K562 (cell line): ENCODE data around the gene CYSTM1. TPM values are rescaled to one million over a fixed set of nuclear protein-coding genes. Genes with fewer than 3 reads are reported as not detected.

Experiments
- ARID4B ChIP-seq: sonication (generic); formaldehyde crosslinking; IDR thresholded peaks from 2 replicates; pipeline ENCODE4 v1.8.0; 2022; ENCODE audit warnings: mild to moderate bottlenecking, missing genetic modification reagents
- DPF2 ChIP-seq: fragments of 450-650 bp; IDR thresholded peaks from 2 replicates; pipeline ENCODE4 v1.6.1; 2016
- EZH2 ChIP-seq: IDR thresholded peaks from 2 replicates; pipeline ENCODE4 v1.6.1; 2012; ENCODE audit warnings: low read depth, mild to moderate bottlenecking, inconsistent platforms, low read length, borderline replicate concordance
- MYNN ChIP-seq, 2 experiments: sonication (generic); formaldehyde crosslinking in 1 of 2; IDR thresholded peaks; 2 replicates each; pipeline versions ENCODE4 v1.5.0 to v1.6.1; 2016 to 2020; ENCODE audit warnings: antibody characterized with exemption in 1 of 2, missing genetic modification reagents in 1 of 2
- RFX5 ChIP-seq: IDR thresholded peaks from 2 replicates; pipeline ENCODE4 v1.6.1; 2011; ENCODE audit warnings: low read depth, mild to moderate bottlenecking, improper control_type of control experiment, low read length
- TAF15 ChIP-seq: fragments of 200-400 bp; formaldehyde crosslinking; IDR thresholded peaks from 2 replicates; pipeline ENCODE4 v1.6.1; 2017; ENCODE audit warnings: mild to moderate bottlenecking, low read depth, low read length, moderate library complexity
- TAF7 ChIP-seq: fragments of 450-650 bp; IDR thresholded peaks from 2 replicates; pipeline ENCODE4 v1.6.1; 2016; ENCODE audit warnings: missing genetic modification characterization, missing compliant biosample characterization
- TRIM28 ChIP-seq: fragments of 450-650 bp; IDR thresholded peaks from 2 replicates; pipeline ENCODE4 v1.6.1; 2017
- ZNF407 ChIP-seq: fragments of 450-650 bp; IDR thresholded peaks from 2 replicates; pipeline ENCODE4 v1.6.1; 2016; ENCODE audit warnings: low read depth
- polyA plus RNA-seq, 8 experiments: library from polyadenylated mRNA; depleted of rRNA in 4 of 8; stranded (reverse) in 5 of 8; unstranded in 3 of 8; fragments of >200 nt; fragmentation: Nextera tagmentation in 2 of 8; fragmentation: Illumina TruSeq in 1 of 8; extraction: Ambion mirVana in 2 of 8; extraction: Trizol in 1 of 8; gene quantifications; 2 replicates each; pipeline versions ENCODE4 v1.2.1 to v1.2.3, GENCODE V29; 2011 to 2014; ENCODE audit warnings: inconsistent platforms in 1 of 8, missing spikeins in 1 of 8
- total RNA-seq, 7 experiments: library from RNA; depleted of rRNA in 6 of 7; stranded (reverse); fragments of >200 nt in 6 of 7; fragmentation: Illumina TruSeq in 2 of 7; extraction: Trizol in 2 of 7; gene quantifications; 2 replicates each; pipeline versions ENCODE4 v1.2.1 to v1.2.3, GENCODE V29; 2011 to 2021; ENCODE audit warnings: low replicate concordance in 1 of 7
- TF ChIP-seq, protein P1 (sequence below): sonication (generic); formaldehyde crosslinking; IDR thresholded peaks from 2 replicates; pipeline ENCODE4 v1.9.0; 2022; ENCODE audit warnings: mild to moderate bottlenecking, missing genetic modification reagents
- TF ChIP-seq, protein P2 (sequence below): fragments of 250-450 bp; sonication (Bioruptor Pico); IDR thresholded peaks from 2 replicates; pipeline ENCODE4 v1.5.0; 2020; ENCODE audit warnings: mild to moderate bottlenecking
- TF ChIP-seq, protein P3 (sequence below): fragments of 250-450 bp; sonication (Bioruptor Pico); IDR thresholded peaks from 2 replicates; pipeline ENCODE4 v1.9.0; 2021; ENCODE audit warnings: mild to moderate bottlenecking

The CYSTM1 gene
- total and polyA plus RNA-seq, 9 of the 15 experiments (the other 6 are each of a cell fraction or from before 2014, with no cell fraction given): 76.1 to 422 (median 108) TPM

DNA sequence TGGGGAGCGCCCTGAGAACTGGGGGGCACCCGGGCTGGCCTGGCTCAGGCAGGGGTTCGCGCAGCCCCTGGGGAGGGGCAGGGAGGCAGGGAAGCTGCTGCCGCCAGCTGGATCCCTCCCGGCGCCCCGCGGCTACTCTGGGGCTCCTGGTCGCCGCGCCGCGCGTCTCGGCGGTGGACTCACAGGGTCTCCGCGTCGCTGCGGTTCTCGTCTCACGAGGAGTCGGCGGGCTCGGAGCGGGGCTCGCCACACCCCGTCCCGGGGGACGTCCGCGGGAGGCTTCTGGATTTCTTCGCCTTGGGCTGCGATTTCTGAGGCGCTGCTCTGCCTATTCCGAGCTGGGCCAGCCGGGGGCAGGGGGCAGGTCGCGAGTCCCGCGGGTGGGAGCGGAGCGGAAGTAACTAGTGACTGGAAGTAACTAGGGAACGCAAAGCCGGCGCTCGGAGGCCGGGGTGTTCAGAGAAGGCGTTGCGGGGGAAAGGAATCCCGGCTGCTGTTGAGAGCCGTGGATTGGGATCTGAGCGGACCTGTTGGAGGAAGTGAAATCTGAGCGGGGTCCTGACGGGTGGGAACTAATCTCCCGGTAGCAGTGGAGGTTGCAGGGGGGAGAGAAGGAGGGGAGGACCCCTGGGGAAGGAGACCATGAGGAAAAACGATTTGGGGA lies 511 bp downstream of the CYSTM1 start (continued):
- TF ChIP-seq ARID4B (CRISPR knock-in tag) (peak; percentile 22; the same call in 1 of the 2 replicates), MYNN (IDR thresholded peaks at IDR 0.05) (no peak), MYNN (CRISPR knock-in tag; IDR thresholded peaks at IDR 0.05) (no peak), TAF15 (no peak), TAF7 (tag) (no peak), TRIM28 (no peak), RFX5 (no peak), EZH2 (no peak), DPF2 (peak; percentile 53), ZNF407 (0 out of 2 replicates have a peak, but pooled peaks have one; percentile 11)
- TF ChIP-seq, protein P1, sequence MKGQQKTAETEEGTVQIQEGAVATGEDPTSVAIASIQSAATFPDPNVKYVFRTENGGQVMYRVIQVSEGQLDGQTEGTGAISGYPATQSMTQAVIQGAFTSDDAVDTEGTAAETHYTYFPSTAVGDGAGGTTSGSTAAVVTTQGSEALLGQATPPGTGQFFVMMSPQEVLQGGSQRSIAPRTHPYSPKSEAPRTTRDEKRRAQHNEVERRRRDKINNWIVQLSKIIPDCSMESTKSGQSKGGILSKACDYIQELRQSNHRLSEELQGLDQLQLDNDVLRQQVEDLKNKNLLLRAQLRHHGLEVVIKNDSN (CRISPR knock-in tag): no peak
- TF ChIP-seq, protein P2, sequence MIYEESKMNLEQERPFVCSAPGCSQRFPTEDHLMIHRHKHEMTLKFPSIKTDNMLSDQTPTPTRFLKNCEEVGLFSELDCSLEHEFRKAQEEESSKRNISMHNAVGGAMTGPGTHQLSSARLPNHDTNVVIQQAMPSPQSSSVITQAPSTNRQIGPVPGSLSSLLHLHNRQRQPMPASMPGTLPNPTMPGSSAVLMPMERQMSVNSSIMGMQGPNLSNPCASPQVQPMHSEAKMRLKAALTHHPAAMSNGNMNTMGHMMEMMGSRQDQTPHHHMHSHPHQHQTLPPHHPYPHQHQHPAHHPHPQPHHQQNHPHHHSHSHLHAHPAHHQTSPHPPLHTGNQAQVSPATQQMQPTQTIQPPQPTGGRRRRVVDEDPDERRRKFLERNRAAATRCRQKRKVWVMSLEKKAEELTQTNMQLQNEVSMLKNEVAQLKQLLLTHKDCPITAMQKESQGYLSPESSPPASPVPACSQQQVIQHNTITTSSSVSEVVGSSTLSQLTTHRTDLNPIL (CRISPR knock-in tag): no peak
- TF ChIP-seq, protein P3, sequence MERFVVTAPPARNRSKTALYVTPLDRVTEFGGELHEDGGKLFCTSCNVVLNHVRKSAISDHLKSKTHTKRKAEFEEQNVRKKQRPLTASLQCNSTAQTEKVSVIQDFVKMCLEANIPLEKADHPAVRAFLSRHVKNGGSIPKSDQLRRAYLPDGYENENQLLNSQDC (CRISPR knock-in tag): no peak
